ENCODE measurements around the gene NAGS.

- TF ChIP-seq POLR2A (IDR thresholded peaks at IDR 0.05) = no peak
- no peak for TF ChIP-seq CTCF (IDR thresholded peaks at IDR 0.05)
These were observed 25.4 kb upstream of the NAGS start for GRCh38 chr17:43979011-43979410.

Measured in body of pancreas (tissue), 4 donors.